Upper lobe of left lung (tissue), 4 donors: ENCODE data around the gene TVP23C.
"Not testable (repeated sequence)": the region's sequence is repeated elsewhere in the genome, so short reads cannot be mapped to it uniquely, and the experiment has no call there.

Experiments used
- EP300 ChIP-seq, 4 donors: sonication (generic); formaldehyde crosslinking; IDR thresholded peaks; one replicate each; pipeline ENCODE4 v1.5.1; 2017; ENCODE audit warnings: antibody characterized with exemption in 4 of 4, control low read depth in 2 of 4
- POLR2A ChIP-seq, 4 donors: fragments of 450-650 bp; IDR thresholded peaks; one replicate each; pipeline ENCODE4 v1.5.1; 2016 to 2017; ENCODE audit warnings: antibody characterized with exemption in 4 of 4, mild to moderate bottlenecking in 2 of 4
- POLR2AphosphoS5 ChIP-seq, 2 donors: sonication (generic); formaldehyde crosslinking; IDR thresholded peaks; one replicate each; pipeline ENCODE4 v1.5.1; 2017; ENCODE audit warnings: antibody characterized with exemption in 2 of 2
- TF ChIP-seq, protein P1 (sequence below), 6 experiments: fragments of 450-650 bp in 4 of 6; fragments of 200-600 bp in 2 of 6; sonication (generic) in 2 of 6; IDR thresholded peaks; one replicate each; pipeline ENCODE4 v1.5.1; 2016 to 2019; ENCODE audit warnings: antibody characterized with exemption in 6 of 6

DNA sequence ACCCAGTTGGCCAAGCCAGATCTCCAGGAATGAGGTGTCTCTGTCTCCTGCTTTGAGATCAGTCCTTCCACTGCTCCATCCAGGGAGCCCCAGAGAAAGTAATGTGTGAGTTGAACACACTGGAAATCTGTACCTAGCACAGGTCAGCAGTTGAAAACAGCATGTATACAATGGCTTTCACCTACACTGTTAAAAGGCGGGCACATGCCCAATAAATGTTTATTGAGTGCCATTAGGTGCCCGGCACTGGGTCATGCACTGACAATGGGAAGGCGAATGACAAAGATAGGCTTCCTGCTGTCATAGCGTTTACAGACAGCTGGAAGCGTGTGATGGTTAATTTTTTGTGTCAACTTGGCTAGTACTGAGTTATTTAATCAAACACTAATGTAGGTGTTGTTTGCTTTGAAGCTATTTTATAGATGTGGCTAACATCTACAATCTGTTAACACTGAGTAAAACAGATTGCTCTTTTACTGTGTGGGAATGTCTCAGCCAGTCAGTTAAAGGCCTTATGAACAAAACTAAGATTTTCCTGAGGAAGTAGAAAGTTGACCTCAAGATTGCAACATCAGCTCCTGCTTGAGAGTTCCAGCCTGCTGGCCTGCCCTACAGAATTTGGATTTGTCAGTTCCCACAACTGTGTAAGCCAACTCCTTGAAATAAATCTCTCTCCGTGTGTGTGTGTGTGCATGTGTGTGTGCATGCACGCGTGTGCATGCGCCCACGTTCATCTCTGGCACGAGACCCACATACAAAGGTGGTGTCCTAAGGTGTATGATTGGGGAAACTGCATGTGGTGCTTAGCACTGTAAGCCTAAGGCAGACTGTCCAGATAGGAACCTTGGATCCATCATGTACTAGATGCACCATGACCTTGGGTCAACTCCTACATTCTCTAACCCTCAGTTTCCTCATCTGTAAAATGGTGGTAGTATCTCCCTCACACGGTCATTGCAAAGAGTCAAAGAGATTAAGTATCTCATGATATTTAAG, 38.0 kb downstream of the TVP23C start:
- TF ChIP-seq POLR2A, POLR2AphosphoS5, EP300 (IDR thresholded peaks at IDR 0.05): not testable (repeated sequence)
- TF ChIP-seq, protein P1, sequence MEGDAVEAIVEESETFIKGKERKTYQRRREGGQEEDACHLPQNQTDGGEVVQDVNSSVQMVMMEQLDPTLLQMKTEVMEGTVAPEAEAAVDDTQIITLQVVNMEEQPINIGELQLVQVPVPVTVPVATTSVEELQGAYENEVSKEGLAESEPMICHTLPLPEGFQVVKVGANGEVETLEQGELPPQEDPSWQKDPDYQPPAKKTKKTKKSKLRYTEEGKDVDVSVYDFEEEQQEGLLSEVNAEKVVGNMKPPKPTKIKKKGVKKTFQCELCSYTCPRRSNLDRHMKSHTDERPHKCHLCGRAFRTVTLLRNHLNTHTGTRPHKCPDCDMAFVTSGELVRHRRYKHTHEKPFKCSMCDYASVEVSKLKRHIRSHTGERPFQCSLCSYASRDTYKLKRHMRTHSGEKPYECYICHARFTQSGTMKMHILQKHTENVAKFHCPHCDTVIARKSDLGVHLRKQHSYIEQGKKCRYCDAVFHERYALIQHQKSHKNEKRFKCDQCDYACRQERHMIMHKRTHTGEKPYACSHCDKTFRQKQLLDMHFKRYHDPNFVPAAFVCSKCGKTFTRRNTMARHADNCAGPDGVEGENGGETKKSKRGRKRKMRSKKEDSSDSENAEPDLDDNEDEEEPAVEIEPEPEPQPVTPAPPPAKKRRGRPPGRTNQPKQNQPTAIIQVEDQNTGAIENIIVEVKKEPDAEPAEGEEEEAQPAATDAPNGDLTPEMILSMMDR (IDR thresholded peaks at IDR 0.05): not testable (repeated sequence)
